Fibroblast of the aortic adventitia (primary cell): ENCODE data around the gene SKOR1. TPM values are rescaled to one million over a fixed set of nuclear protein-coding genes. Genes with fewer than 3 reads are reported as not detected.
A peak's percentile ranks its signal among the peaks of the same experiment; 100 is the strongest.

Source experiments
- DNase-seq: peaks from one replicate; pipeline ENCODE4 v3.0.0-alpha.2; 2010; ENCODE audit warnings: low read depth
- H3K4me3 ChIP-seq: 2 replicates; pipeline ENCODE4 v1.5.1; 2011; ENCODE audit warnings: low read depth, mild to moderate bottlenecking, control low read depth, low read length, moderate library complexity
- total RNA-seq: library from RNA; depleted of rRNA; stranded (reverse); fragments of >200 nt; gene quantifications from 2 replicates; pipeline ENCODE4 v1.2.3, GENCODE V29; 2012; ENCODE audit warnings: low replicate concordance
- TF ChIP-seq, protein P1 (sequence below): IDR thresholded peaks from 2 replicates; pipeline ENCODE4 v1.5.1; 2011; ENCODE audit warnings: mild to moderate bottlenecking, low read length, control low read depth, inconsistent platforms; ENCODE audit not compliant: insufficient read depth

SKOR1 gene
- total RNA-seq, 1 donor = 0.09 TPM

DNA sequence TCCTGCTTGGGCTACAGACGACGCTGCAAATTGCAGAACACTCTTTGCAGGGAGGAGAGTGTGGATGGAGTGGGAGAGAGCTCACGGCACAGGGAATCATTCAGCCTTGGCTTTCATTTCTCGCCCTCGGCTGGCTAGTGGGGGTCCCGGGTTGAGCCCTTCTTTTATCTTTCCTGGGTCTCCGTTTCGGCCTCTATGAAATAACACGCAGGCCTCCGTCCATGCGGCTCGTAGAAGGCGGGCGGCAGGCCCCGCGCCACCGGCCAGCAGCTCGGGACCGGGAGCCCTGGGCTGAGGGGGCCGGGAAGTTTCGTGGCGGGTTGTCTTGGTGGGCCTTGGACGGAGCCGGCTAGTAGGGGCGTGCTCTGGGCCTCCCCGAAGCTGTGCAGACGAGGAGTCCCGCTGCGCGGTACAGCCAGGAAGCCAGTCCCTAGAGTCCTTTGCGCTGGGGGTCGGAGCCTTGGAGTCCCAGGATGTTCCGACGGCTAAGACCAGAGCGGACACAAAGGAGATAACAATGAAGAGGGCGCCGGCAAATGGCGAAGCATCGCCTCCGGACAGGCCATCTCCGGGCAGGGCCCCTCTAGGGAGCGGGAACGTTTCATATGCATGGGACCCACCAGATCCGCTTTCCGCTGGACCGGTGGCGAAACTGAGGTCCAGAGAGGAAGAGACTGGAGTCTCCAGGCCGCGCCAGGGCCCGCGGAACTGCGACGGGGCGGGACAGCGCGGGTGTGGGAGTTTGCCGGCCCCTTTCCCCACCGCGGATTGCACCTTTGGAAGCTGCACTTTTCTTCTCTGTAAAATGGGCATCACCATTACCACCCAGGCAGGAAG lies 10.2 kb downstream of the SKOR1 start:
- TF ChIP-seq, protein P1, sequence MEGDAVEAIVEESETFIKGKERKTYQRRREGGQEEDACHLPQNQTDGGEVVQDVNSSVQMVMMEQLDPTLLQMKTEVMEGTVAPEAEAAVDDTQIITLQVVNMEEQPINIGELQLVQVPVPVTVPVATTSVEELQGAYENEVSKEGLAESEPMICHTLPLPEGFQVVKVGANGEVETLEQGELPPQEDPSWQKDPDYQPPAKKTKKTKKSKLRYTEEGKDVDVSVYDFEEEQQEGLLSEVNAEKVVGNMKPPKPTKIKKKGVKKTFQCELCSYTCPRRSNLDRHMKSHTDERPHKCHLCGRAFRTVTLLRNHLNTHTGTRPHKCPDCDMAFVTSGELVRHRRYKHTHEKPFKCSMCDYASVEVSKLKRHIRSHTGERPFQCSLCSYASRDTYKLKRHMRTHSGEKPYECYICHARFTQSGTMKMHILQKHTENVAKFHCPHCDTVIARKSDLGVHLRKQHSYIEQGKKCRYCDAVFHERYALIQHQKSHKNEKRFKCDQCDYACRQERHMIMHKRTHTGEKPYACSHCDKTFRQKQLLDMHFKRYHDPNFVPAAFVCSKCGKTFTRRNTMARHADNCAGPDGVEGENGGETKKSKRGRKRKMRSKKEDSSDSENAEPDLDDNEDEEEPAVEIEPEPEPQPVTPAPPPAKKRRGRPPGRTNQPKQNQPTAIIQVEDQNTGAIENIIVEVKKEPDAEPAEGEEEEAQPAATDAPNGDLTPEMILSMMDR = no peak
- DNase-seq = no peak
- H3K4me3 ChIP-seq = peak overlapping the region; percentile 34

DNA sequence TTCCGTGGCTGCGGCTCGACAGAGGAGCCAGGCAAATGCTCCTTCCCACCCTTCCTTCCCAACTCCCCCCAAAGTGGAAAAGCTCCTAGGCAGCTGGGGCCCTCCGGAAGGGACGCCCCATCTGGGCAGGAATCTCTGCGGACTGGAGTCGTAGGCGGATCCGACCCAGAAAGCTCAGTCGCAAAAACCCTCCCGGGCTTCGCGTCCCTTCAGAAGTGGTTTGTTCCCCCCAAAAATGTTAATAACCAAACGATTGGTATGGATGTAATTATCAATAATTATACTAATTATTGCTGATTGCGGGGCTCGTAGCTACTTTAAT lies 10.8 kb downstream of the SKOR1 start:
- TF ChIP-seq, protein P1 = no peak
- peak overlapping the region; percentile 34 for H3K4me3 ChIP-seq
- DNase-seq = no peak

DNA sequence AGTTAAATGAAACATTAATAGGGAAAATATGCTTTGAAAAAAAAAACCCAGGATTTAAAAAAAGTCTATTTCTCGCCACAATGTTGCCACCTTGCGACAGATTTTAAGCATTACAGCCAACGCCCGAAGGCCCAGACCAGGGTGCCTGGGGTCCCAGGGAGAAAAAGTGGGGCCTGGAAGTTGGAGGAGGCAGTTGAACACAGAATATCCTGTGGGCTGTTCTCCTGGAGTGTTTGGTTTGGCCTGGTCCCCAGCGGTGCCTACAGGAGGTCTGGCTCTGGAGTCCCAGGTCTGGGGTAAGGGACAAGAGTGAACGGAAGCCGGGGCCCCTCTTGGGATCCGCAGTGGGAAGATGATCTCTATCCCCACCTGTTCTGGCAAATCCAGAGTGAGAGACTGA lies 11.2 kb downstream of the SKOR1 start:
- TF ChIP-seq, protein P1 = peak; percentile 79
- no peak overlapping the region for H3K4me3 ChIP-seq
- peak; percentile 63 for DNase-seq

DNA sequence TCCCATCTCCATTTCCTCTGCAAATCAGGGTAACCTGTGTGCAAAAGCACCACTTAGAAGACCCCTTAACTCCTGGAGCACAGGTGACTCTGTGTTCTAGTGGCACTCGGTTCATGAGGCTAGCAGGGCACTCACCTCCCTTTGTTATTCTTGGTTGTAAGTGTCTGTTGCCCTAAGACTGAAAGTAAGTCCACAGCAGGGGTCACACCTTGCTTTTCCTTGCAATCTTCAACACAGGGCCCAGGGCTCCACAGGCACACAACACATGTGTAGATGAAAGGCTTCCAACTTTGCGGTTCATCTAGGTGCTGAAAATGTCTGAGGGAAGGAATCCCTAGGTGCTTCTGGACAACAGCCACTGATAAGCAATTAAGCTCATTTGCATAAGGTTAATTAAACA lies 11.6 kb downstream of the SKOR1 start:
- H3K4me3 ChIP-seq = no peak overlapping the region
- TF ChIP-seq, protein P1 = no peak
- no peak for DNase-seq

DNA sequence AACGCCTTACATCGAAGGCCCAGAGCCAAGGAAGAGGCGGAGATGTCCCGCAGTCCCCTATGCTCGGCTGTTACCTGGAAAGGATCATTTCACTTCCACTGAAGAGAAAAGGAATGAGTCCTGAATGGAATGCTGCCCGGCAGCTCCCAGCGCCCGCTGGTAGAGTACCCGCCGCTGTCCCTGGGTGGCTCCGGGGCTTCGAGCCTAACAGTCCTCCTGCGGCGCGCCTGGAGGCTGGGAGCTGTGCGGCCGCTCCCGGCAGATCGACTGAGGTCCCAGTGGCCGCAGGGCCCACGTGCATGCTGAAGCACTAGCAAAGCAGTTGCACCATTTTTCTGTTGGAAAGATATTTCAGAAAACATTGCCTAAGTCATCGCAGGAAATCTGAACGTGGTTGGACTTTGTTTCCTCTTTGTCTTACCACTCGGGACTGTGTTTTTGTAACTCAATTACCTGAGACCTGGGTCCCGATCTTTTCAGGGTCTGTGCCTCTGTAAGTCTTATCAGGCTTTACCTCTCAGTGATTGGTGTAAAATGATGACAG lies 13.6 kb downstream of the SKOR1 start:
- H3K4me3 ChIP-seq = no peak overlapping the region
- TF ChIP-seq, protein P1 = no peak
- no peak for DNase-seq

DNA sequence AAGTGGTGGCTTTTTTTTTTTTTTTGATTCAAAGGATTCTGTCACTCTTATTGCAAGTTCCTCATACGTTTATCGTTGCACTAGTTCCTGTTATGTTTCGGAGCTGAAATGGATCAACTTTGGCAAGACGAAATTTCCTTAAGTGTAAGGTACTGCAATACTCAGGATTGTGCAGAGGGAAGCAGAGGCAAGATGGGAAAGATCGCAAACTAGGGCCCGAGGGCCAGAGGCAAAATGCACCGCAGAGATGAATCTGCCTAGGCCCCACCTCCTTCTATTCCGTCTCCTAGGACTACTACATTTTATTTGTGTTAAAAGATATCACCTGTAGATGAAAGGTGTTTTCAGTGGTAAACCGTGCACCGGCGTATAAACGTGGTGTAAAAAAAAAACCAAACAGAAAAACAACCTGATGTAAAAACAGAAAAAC lies 14.2 kb downstream of the SKOR1 start:
- TF ChIP-seq, protein P1 = no peak
- peak; percentile 63 for DNase-seq
- H3K4me3 ChIP-seq = peak overlapping the region; percentile 49
